HEK293 (cell line): ENCODE data around the gene TXNRD2.
A peak's percentile ranks its signal among the peaks of the same experiment; 100 is the strongest.

Experiments used
- CTCF ChIA-PET: fragments of 350-600 bp; formaldehyde crosslinking; extraction: SDS; loops from one replicate; lab custom pipeline; 2021; ENCODE audit warnings: antibody characterized with exemption; lab: Yijun Ruan, JAX
- POLR2A ChIA-PET: fragments of 300-600 bp; formaldehyde crosslinking; extraction: SDS; loops from one replicate; lab custom pipeline; 2020; ENCODE audit warnings: antibody characterized with exemption, inconsistent platforms; lab: Yijun Ruan, JAX
- H3K27ac ChIP-seq: fragments of 200-500 bp; sonication (Bioruptor generic); 2 replicates; pipeline ENCODE4 v1.5.1; 2014; ENCODE audit warnings: low read depth, low read length, control low read depth, inconsistent platforms; ENCODE audit errors: extremely low read depth
- H3K36me3 ChIP-seq, 2 experiments: fragments of 200-500 bp in 1 of 2; sonication (Bioruptor generic) in 1 of 2; 1 replicate in 1 of 2; 2 replicates in 1 of 2; pipeline ENCODE4 v1.5.1; 2014 to 2017; ENCODE audit warnings: inconsistent platforms in 2 of 2, low read length in 2 of 2; ENCODE audit not compliant: control insufficient read depth in 2 of 2, insufficient read depth in 1 of 2
- H3K4me1 ChIP-seq: fragments of 200-500 bp; sonication (Bioruptor generic); 2 replicates; pipeline ENCODE4 v1.5.1; 2014; ENCODE audit warnings: mild to moderate bottlenecking, low read length, inconsistent platforms; ENCODE audit not compliant: control insufficient read depth, insufficient read depth
- H3K4me3 ChIP-seq: 2 replicates; pipeline ENCODE4 v1.5.1; 2011; ENCODE audit warnings: low read depth, mild to moderate bottlenecking, control low read depth, low read length, moderate library complexity
- H3K9me3 ChIP-seq: fragments of 200-500 bp; sonication (Bioruptor generic); 2 replicates; pipeline ENCODE4 v1.5.1; 2014; ENCODE audit warnings: low read depth, low read length, inconsistent platforms; ENCODE audit not compliant: control insufficient read depth, insufficient read depth
- EGR2 ChIP-seq: fragments of 450-650 bp; formaldehyde crosslinking; IDR thresholded peaks from 2 replicates; pipeline ENCODE4 v1.5.1; 2016; ENCODE audit warnings: low read depth, missing biosample characterization, missing genetic modification characterization
- GLIS2 ChIP-seq: fragments of 450-650 bp; formaldehyde crosslinking; IDR thresholded peaks from 2 replicates; pipeline ENCODE4 v1.5.1; 2016; ENCODE audit warnings: missing biosample characterization, missing genetic modification characterization
- SCRT1 ChIP-seq: fragments of 450-650 bp; formaldehyde crosslinking; IDR thresholded peaks from 2 replicates; pipeline ENCODE4 v1.5.1; 2016; ENCODE audit warnings: missing biosample characterization, missing genetic modification characterization, borderline replicate concordance
- SCRT2 ChIP-seq: fragments of 450-650 bp; formaldehyde crosslinking; IDR thresholded peaks from 2 replicates; pipeline ENCODE4 v1.5.1; 2016; ENCODE audit warnings: missing biosample characterization, missing genetic modification characterization
- TSHZ1 ChIP-seq: fragments of 450-650 bp; formaldehyde crosslinking; IDR thresholded peaks from 2 replicates; pipeline ENCODE4 v1.5.1; 2016; ENCODE audit warnings: missing biosample characterization, missing genetic modification characterization, borderline replicate concordance
- ZBTB49 ChIP-seq: fragments of 450-650 bp; formaldehyde crosslinking; IDR thresholded peaks from 2 replicates; pipeline ENCODE4 v1.5.1; 2016; ENCODE audit warnings: missing biosample characterization, missing genetic modification characterization, low read depth
- ZNF169 ChIP-seq: fragments of 450-650 bp; formaldehyde crosslinking; IDR thresholded peaks from 2 replicates; pipeline ENCODE4 v1.5.1; 2016; ENCODE audit warnings: missing biosample characterization, missing genetic modification characterization
- ZNF266 ChIP-seq: fragments of 450-650 bp; formaldehyde crosslinking; IDR thresholded peaks from 2 replicates; pipeline ENCODE4 v1.5.1; 2016; ENCODE audit warnings: missing biosample characterization, missing genetic modification characterization, low read depth
- ZNF488 ChIP-seq: fragments of 450-650 bp; formaldehyde crosslinking; IDR thresholded peaks from 2 replicates; pipeline ENCODE4 v1.5.1; 2016; ENCODE audit warnings: missing biosample characterization, missing genetic modification characterization
- ZNF518A ChIP-seq: fragments of 450-650 bp; formaldehyde crosslinking; conservative IDR thresholded peaks from 2 replicates; pipeline ENCODE4 v1.5.1; 2016; ENCODE audit warnings: low read depth, missing biosample characterization, missing genetic modification characterization
- ZNF610 ChIP-seq: fragments of 450-650 bp; formaldehyde crosslinking; IDR thresholded peaks from 2 replicates; pipeline ENCODE4 v1.5.1; 2016; ENCODE audit warnings: missing biosample characterization, missing genetic modification characterization, borderline replicate concordance
- ZNF654 ChIP-seq: fragments of 450-650 bp; formaldehyde crosslinking; IDR thresholded peaks from 2 replicates; pipeline ENCODE4 v1.5.1; 2016; ENCODE audit warnings: low read depth, missing biosample characterization, missing genetic modification characterization
- ZSCAN16 ChIP-seq: fragments of 450-650 bp; formaldehyde crosslinking; IDR thresholded peaks from 2 replicates; pipeline ENCODE4 v1.5.1; 2016; ENCODE audit warnings: missing biosample characterization, missing genetic modification characterization

The TXNRD2 gene

GRCh38 chr22:19942157-19943081, 801 bp upstream of the TXNRD2 start (continued):
- TF ChIP-seq ZSCAN16 (tag by site-specific recombination), result no peak

GRCh38 chr22:19940536-19941364, 868 bp downstream of the TXNRD2 start:
- Histone ChIP-seq H3K36me3 (peaks cover 0 to 3% of the 10 kb centered on the region in 2 experiments; a peak in 1 of 3 replicates), H3K27ac (peak overlapping the region; percentile 81), H3K4me3 (peak overlapping the region; percentile 79), H3K9me3 (no peaks in the 10 kb centered on the region), H3K4me1 (peaks cover 4% of the 10 kb centered on the region; the same call in 1 of the 2 replicates)
- CTCF ChIA-PET, result interaction anchor here (0.6 to 4.5 kb wide), 3 partner anchors 13 to 220 kb away, joined by 4 to 33 read pairs (median 7); no protein-coding TSS in a partner anchor
- POLR2A ChIA-PET, result interaction anchor here (1.1 kb wide), 1 partner anchor 217 kb away, joined by 4 read pairs; no protein-coding TSS in a partner anchor
- peak; percentile 57 for TF ChIP-seq SCRT2 (tag by site-specific recombination)
- TF ChIP-seq EGR2 (tag by site-specific recombination), result no peak
- 0 out of 2 replicates have a peak, but pooled peaks have one; percentile 32 for TF ChIP-seq SCRT1 (tag by site-specific recombination)
- TF ChIP-seq ZNF488 (tag by site-specific recombination), result no peak
- no peak for TF ChIP-seq ZBTB49 (tag by site-specific recombination)
- no peak for TF ChIP-seq ZNF610 (tag by site-specific recombination)
- no peak for TF ChIP-seq ZNF266 (tag by site-specific recombination)
- no peak for TF ChIP-seq TSHZ1
- TF ChIP-seq ZNF654 (tag by site-specific recombination), result no peak
- TF ChIP-seq ZNF518A, result no peak
- TF ChIP-seq ZNF169 (tag by site-specific recombination), result no peak
- TF ChIP-seq GLIS2 (tag by site-specific recombination), result peak; percentile 45; the same call in 1 of the 2 replicates
